A549 treated with ZK216348 at 1 μM for 4 hours (cell line): Measurements from ENCODE around the gene CIB2. TPM values are rescaled to one million over a fixed set of nuclear protein-coding genes. Genes with fewer than 3 reads are reported as not detected.

Experiments
- total RNA-seq: library from RNA; stranded (reverse); fragments of 200-300 nt; extraction: Qiagen RNA extraction; gene quantifications from 5 replicates; pipeline ENCODE4 v1.2.3, GENCODE V29; 2022; ENCODE audit warnings: low read depth

Gene CIB2
- 21.1 to 31.7 TPM (median 27.4 TPM) in 5 replicates for total RNA-seq

GRCh38 chr15:78131295-78132061 lies at the start of gene CIB2:
Gene CIB2, minus strand, starts transcription at chr15:78131445. Its CDS starts 230 bp downstream, at chr15:78131215.

GRCh38 chr15:78149068-78149804 lies 18.0 kb upstream of the CIB2 start, which contains the start of gene IDH3A:
Gene IDH3A, plus strand, starts transcription at chr15:78149362. Its CDS starts 42 bp downstream, at chr15:78149404.

GRCh38 chr15:78092261-78093041 lies 38.8 kb downstream of the CIB2 start, which contains the start of gene SH2D7:
Gene SH2D7, plus strand, starts transcription at chr15:78092561. Its CDS starts 24 bp downstream, at chr15:78092585.

GRCh38 chr15:78077053-78077870 lies 54.0 kb downstream of the CIB2 start, which contains the start of gene TBC1D2B:
Gene TBC1D2B, minus strand, starts transcription at chr15:78077711. Its CDS starts 59 bp downstream, at chr15:78077652.

Other genes with a start within 250 kb of the CIB2 start
- gene TBC1D2B, start 53.7 kb downstream of the CIB2 start, total RNA-seq, result 11.0 to 18.2 TPM (median 15.5 TPM) in 5 replicates
- not detected in 5 replicates for gene SH2D7, start 38.9 kb downstream of the CIB2 start, total RNA-seq
- 66.4 to 91.4 TPM (median 75.1 TPM) in 5 replicates for gene IDH3A, start 17.9 kb upstream of the CIB2 start, total RNA-seq
- 0.09 to 0.51 TPM (median 0.39 TPM) in 5 replicates for gene ACSBG1, start 103.1 kb upstream of the CIB2 start, total RNA-seq
- gene DNAJA4, start 133.1 kb upstream of the CIB2 start, total RNA-seq, result 0.05 TPM in 1 of 5 replicates, not detected in the others
- gene SKIC8, start 168.2 kb upstream of the CIB2 start, total RNA-seq, result 81.3 to 120 TPM (median 89.8 TPM) in 5 replicates
- gene CRABP1, start 208.9 kb upstream of the CIB2 start, total RNA-seq, result 1.0 to 2.1 TPM (median 1.3 TPM) in 5 replicates